K562 (cell line): Measurements from ENCODE around the gene ITGA1. TPM values are rescaled to one million over a fixed set of nuclear protein-coding genes. Genes with fewer than 3 reads are reported as not detected.

ENCODE experiments used
- ESRRB ChIP-seq: fragments of 250-450 bp; sonication (Bioruptor Pico); IDR thresholded peaks from 2 replicates; pipeline ENCODE4 v1.5.0; 2020; ENCODE audit warnings: mild to moderate bottlenecking, moderate library complexity, borderline replicate concordance
- GATAD2A ChIP-seq: fragments of 450-650 bp; IDR thresholded peaks from 2 replicates; pipeline ENCODE4 v1.6.1; 2017
- RBFOX2 ChIP-seq: fragments of 200-400 bp; formaldehyde crosslinking; IDR thresholded peaks from 2 replicates; pipeline ENCODE4 v1.6.1; 2017; ENCODE audit warnings: low read depth, mild to moderate bottlenecking, low read length, moderate library complexity
- SMARCC2 ChIP-seq: fragments of 450-650 bp; IDR thresholded peaks from 2 replicates; pipeline ENCODE4 v1.6.1; 2017; ENCODE audit warnings: antibody characterized with exemption, moderate library complexity, mild to moderate bottlenecking, low read depth
- SOX6 ChIP-seq: fragments of 450-650 bp; IDR thresholded peaks from 2 replicates; pipeline ENCODE4 v1.6.1; 2014; ENCODE audit warnings: mild to moderate bottlenecking
- SP2 ChIP-seq: IDR thresholded peaks from 2 replicates; pipeline ENCODE4 v1.6.1; 2011; ENCODE audit warnings: mild to moderate bottlenecking, low read depth, low read length, moderate library complexity; ENCODE audit not compliant: poor library complexity, severe bottlenecking; ENCODE audit errors: extremely low read depth
- SRSF9 ChIP-seq: fragments of 200-400 bp; formaldehyde crosslinking; IDR thresholded peaks from 2 replicates; pipeline ENCODE4 v1.6.1; 2017; ENCODE audit warnings: low read depth, low read length, borderline replicate concordance
- polyA plus RNA-seq, 8 experiments: library from polyadenylated mRNA; depleted of rRNA in 4 of 8; stranded (reverse) in 5 of 8; unstranded in 3 of 8; fragments of >200 nt; fragmentation: Nextera tagmentation in 2 of 8; fragmentation: Illumina TruSeq in 1 of 8; extraction: Ambion mirVana in 2 of 8; extraction: Trizol in 1 of 8; gene quantifications; 2 replicates each; pipeline versions ENCODE4 v1.2.1 to v1.2.3, GENCODE V29; 2011 to 2014; ENCODE audit warnings: inconsistent platforms in 1 of 8, missing spikeins in 1 of 8
- total RNA-seq, 7 experiments: library from RNA; depleted of rRNA in 6 of 7; stranded (reverse); fragments of >200 nt in 6 of 7; fragmentation: Illumina TruSeq in 2 of 7; extraction: Trizol in 2 of 7; gene quantifications; 2 replicates each; pipeline versions ENCODE4 v1.2.1 to v1.2.3, GENCODE V29; 2011 to 2021; ENCODE audit warnings: low replicate concordance in 1 of 7
- TF ChIP-seq, protein P1 (sequence below): fragments of 250-450 bp; sonication (Bioruptor Pico); IDR thresholded peaks from 2 replicates; pipeline ENCODE4 v1.5.0; 2022; ENCODE audit warnings: mild to moderate bottlenecking
- TF ChIP-seq, protein P2 (sequence below): fragments of 250-450 bp; sonication (Bioruptor Pico); IDR thresholded peaks from 2 replicates; pipeline ENCODE4 v1.8.0; 2021; ENCODE audit warnings: borderline replicate concordance, mild to moderate bottlenecking, moderate library complexity; ENCODE audit not compliant: poor library complexity, severe bottlenecking
- TF ChIP-seq, protein P3 (sequence below): fragments of 450-650 bp; IDR thresholded peaks from 2 replicates; pipeline ENCODE4 v1.7.0; 2016; ENCODE audit warnings: borderline replicate concordance

ITGA1 gene
- total and polyA plus RNA-seq, 9 of the 15 experiments (the other 6 are each of a cell fraction or from before 2014, with no cell fraction given), result 0.04 to 0.22 TPM; not detected in 7

DNA sequence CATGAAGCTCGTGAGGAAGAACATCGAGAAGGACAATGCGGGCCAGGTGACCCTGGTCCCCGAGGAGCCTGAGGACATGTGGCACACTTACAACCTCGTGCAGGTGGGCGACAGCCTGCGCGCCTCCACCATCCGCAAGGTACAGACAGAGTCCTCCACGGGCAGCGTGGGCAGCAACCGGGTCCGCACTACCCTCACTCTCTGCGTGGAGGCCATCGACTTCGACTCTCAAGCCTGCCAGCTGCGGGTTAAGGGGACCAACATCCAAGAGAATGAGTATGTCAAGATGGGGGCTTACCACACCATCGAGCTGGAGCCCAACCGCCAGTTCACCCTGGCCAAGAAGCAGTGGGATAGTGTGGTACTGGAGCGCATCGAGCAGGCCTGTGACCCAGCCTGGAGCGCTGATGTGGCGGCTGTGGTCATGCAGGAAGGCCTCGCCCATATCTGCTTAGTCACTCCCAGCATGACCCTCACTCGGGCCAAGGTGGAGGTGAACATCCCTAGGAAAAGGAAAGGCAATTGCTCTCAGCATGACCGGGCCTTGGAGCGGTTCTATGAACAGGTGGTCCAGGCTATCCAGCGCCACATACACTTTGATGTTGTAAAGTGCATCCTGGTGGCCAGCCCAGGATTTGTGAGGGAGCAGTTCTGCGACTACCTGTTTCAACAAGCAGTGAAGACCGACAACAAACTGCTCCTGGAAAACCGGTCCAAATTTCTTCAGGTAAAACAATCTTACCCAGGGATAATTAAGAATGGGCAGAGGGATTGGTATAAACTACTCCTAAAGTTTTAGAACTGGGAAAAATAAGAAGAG lies 12.9 kb downstream of the ITGA1 start (continued):
- TF ChIP-seq, protein P1, sequence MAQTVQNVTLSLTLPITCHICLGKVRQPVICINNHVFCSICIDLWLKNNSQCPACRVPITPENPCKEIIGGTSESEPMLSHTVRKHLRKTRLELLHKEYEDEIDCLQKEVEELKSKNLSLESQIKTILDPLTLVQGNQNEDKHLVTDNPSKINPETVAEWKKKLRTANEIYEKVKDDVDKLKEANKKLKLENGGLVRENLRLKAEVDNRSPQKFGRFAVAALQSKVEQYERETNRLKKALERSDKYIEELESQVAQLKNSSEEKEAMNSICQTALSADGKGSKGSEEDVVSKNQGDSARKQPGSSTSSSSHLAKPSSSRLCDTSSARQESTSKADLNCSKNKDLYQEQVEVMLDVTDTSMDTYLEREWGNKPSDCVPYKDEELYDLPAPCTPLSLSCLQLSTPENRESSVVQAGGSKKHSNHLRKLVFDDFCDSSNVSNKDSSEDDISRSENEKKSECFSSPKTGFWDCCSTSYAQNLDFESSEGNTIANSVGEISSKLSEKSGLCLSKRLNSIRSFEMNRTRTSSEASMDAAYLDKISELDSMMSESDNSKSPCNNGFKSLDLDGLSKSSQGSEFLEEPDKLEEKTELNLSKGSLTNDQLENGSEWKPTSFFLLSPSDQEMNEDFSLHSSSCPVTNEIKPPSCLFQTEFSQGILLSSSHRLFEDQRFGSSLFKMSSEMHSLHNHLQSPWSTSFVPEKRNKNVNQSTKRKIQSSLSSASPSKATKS (CRISPR knock-in tag), result no peak
- TF ChIP-seq, protein P2, sequence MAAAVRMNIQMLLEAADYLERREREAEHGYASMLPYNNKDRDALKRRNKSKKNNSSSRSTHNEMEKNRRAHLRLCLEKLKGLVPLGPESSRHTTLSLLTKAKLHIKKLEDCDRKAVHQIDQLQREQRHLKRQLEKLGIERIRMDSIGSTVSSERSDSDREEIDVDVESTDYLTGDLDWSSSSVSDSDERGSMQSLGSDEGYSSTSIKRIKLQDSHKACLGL (CRISPR knock-in tag), result no peak
- TF ChIP-seq ESRRB (CRISPR knock-in tag) (no peak), SMARCC2 (no peak), SP2 (no peak), SOX6 (no peak), SRSF9 (no peak), RBFOX2 (peak; percentile 79), GATAD2A (no peak)
- TF ChIP-seq, protein P3, sequence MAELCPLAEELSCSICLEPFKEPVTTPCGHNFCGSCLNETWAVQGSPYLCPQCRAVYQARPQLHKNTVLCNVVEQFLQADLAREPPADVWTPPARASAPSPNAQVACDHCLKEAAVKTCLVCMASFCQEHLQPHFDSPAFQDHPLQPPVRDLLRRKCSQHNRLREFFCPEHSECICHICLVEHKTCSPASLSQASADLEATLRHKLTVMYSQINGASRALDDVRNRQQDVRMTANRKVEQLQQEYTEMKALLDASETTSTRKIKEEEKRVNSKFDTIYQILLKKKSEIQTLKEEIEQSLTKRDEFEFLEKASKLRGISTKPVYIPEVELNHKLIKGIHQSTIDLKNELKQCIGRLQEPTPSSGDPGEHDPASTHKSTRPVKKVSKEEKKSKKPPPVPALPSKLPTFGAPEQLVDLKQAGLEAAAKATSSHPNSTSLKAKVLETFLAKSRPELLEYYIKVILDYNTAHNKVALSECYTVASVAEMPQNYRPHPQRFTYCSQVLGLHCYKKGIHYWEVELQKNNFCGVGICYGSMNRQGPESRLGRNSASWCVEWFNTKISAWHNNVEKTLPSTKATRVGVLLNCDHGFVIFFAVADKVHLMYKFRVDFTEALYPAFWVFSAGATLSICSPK, result no peak
